Left forelimb (tissue), 1 donor: Measurements from ENCODE around the gene SLAIN1.

Source experiments
- DNase-seq: peaks from one replicate; pipeline ENCODE4 v3.0.0-alpha.2; 2018; ENCODE audit warnings: low spot score

Gene SLAIN1

GRCh38 chr13:77751513-77752456, 54.3 kb downstream of the SLAIN1 start:
- no peak for DNase-seq

GRCh38 chr13:77752512-77753069, 55.1 kb downstream of the SLAIN1 start:
- no peak for DNase-seq

- DNase-seq, result no peak
These were observed 63.4 kb downstream of the SLAIN1 start for GRCh38 chr13:77760893-77761292.

GRCh38 chr13:77767413-77767812, 69.9 kb downstream of the SLAIN1 start:
- DNase-seq, result no peak

- DNase-seq, result no peak
These were observed 76.7 kb downstream of the SLAIN1 start for GRCh38 chr13:77774181-77774580.

- DNase-seq, result no peak
These were observed 79.2 kb downstream of the SLAIN1 start for GRCh38 chr13:77776704-77777103.

- no peak for DNase-seq
These were observed 82.2 kb downstream of the SLAIN1 start for GRCh38 chr13:77779552-77780272.

- no peak for DNase-seq
These were observed 84.3 kb downstream of the SLAIN1 start for GRCh38 chr13:77781808-77782207.

GRCh38 chr13:77784515-77784914, 87.0 kb downstream of the SLAIN1 start:
- DNase-seq, result no peak

- no peak for DNase-seq
These were observed 89.3 kb downstream of the SLAIN1 start for GRCh38 chr13:77786695-77787287.

GRCh38 chr13:77789376-77789775, 91.9 kb downstream of the SLAIN1 start:
- DNase-seq, result no peak

- no peak for DNase-seq
These were observed 102.7 kb downstream of the SLAIN1 start for GRCh38 chr13:77800219-77800618.

- DNase-seq, result no peak
These were observed 109.0 kb downstream of the SLAIN1 start for GRCh38 chr13:77806518-77806917.

- DNase-seq, result no peak
These were observed 110.1 kb downstream of the SLAIN1 start for GRCh38 chr13:77807431-77808135.

- no peak for DNase-seq
These were observed 112.9 kb downstream of the SLAIN1 start for GRCh38 chr13:77810430-77810829.

- no peak for DNase-seq
These were observed 113.4 kb downstream of the SLAIN1 start for GRCh38 chr13:77810878-77811277.

GRCh38 chr13:77811381-77811780, 113.9 kb downstream of the SLAIN1 start:
- no peak for DNase-seq

- DNase-seq, result no peak
These were observed 114.5 kb downstream of the SLAIN1 start for GRCh38 chr13:77811981-77812380.
